GM18870 (cell line): ENCODE data around the gene GSDME.
A peak's percentile ranks its signal among the peaks of the same experiment; 100 is the strongest.

ENCODE experiments used
- ATAC-seq: cut with Tn5 transposase; IDR thresholded peaks from one replicate; pipeline ENCODE4 v1.9.1; 2021; ENCODE audit warnings: moderate library complexity; ENCODE audit not compliant: unreplicated experiment

Gene GSDME

GRCh38 chr7:24773646-24774045, 16.4 kb upstream of the GSDME start:
- ATAC-seq: no peak

GRCh38 chr7:24769851-24770250, 12.6 kb upstream of the GSDME start:
- ATAC-seq: no peak

- ATAC-seq: no peak
These were observed 12.0 kb upstream of the GSDME start for GRCh38 chr7:24769014-24769830.

- ATAC-seq: no peak
These were observed 10.8 kb upstream of the GSDME start for GRCh38 chr7:24767878-24768569.

GRCh38 chr7:24764972-24765744, 7.9 kb upstream of the GSDME start:
- no peak for ATAC-seq

GRCh38 chr7:24764011-24764410, 6.7 kb upstream of the GSDME start:
- no peak for ATAC-seq

GRCh38 chr7:24763303-24763901, 6.1 kb upstream of the GSDME start:
- no peak for ATAC-seq

- ATAC-seq: no peak
These were observed 5.5 kb upstream of the GSDME start for GRCh38 chr7:24762771-24763170.

- no peak for ATAC-seq
These were observed 3.7 kb upstream of the GSDME start for GRCh38 chr7:24760968-24761367.

- ATAC-seq: no peak
These were observed 515 bp downstream of the GSDME start for GRCh38 chr7:24756545-24757352.

GRCh38 chr7:24755541-24756407, 1.5 kb downstream of the GSDME start:
- peak; percentile 73 for ATAC-seq

- ATAC-seq: peak; percentile 4
These were observed 2.3 kb downstream of the GSDME start for GRCh38 chr7:24754906-24755506.

- ATAC-seq: no peak
These were observed 5.0 kb downstream of the GSDME start for GRCh38 chr7:24752073-24752800.

GRCh38 chr7:24751484-24751883, 5.8 kb downstream of the GSDME start:
- ATAC-seq: no peak

- ATAC-seq: no peak
These were observed 6.7 kb downstream of the GSDME start for GRCh38 chr7:24750441-24751055.

GRCh38 chr7:24748521-24748920, 8.7 kb downstream of the GSDME start:
- ATAC-seq: no peak

GRCh38 chr7:24745355-24745754, 11.9 kb downstream of the GSDME start:
- ATAC-seq: no peak

- ATAC-seq: no peak
These were observed 13.8 kb downstream of the GSDME start for GRCh38 chr7:24743471-24743870.
